Endometrial microvascular endothelial cells (primary cell): ENCODE data around the gene PTPRG. TPM values are rescaled to one million over a fixed set of nuclear protein-coding genes. Genes with fewer than 3 reads are reported as not detected.

Experiments
- in situ Hi-C: cut with HindIII; loops from 2 replicates; pipeline ENCODE4 v1.10.0; 2017; ENCODE audit warnings: low sequenced_read_pairs, low pct_unique_long_range_greater_than_20kb; ENCODE audit errors: inconsistent ontology term
- total RNA-seq: library from RNA; depleted of rRNA; stranded (reverse); fragments of >200 nt; gene quantifications from one replicate; pipeline ENCODE4 v1.2.3, GENCODE V29; 2015; ENCODE audit errors: inconsistent ontology term

PTPRG gene
- total RNA-seq, 1 donor from 2014 or later: 13.1 TPM

- in situ Hi-C loops: loop anchor here (10.0 kb wide), 1 partner anchor 289 kb away; the partner anchor contains the start of gene PTPRG
These were observed 292.5 kb downstream of the PTPRG start for GRCh38 chr3:61853912-61854311.

- in situ Hi-C loops: loop anchor here (10.0 kb wide), 1 partner anchor 290 kb away; the partner anchor contains the start of gene PTPRG
These were observed 293.8 kb downstream of the PTPRG start for GRCh38 chr3:61855211-61855610.

- in situ Hi-C loops: loop anchor here (10.0 kb wide), 1 partner anchor 292 kb away; the partner anchor contains the start of gene PTPRG
These were observed 295.9 kb downstream of the PTPRG start for GRCh38 chr3:61857297-61857696.

- in situ Hi-C loops: loop anchor here (10.0 kb wide), 1 partner anchor 293 kb away; the partner anchor contains the start of gene PTPRG
These were observed 296.7 kb downstream of the PTPRG start for GRCh38 chr3:61858054-61858453.

GRCh38 chr3:61861410-61861809 is 300.0 kb downstream of the PTPRG start:
- in situ Hi-C loops: no loop called here

GRCh38 chr3:61862614-61863289 is 301.4 kb downstream of the PTPRG start:
- in situ Hi-C loops: no loop called here

GRCh38 chr3:61863579-61863978 is 302.2 kb downstream of the PTPRG start:
- in situ Hi-C loops: no loop called here

- in situ Hi-C loops: no loop called here
These were observed 303.5 kb downstream of the PTPRG start for GRCh38 chr3:61864886-61865285.

GRCh38 chr3:61865466-61866152 is 304.2 kb downstream of the PTPRG start:
- in situ Hi-C loops: no loop called here

- in situ Hi-C loops: no loop called here
These were observed 304.8 kb downstream of the PTPRG start for GRCh38 chr3:61866153-61866542.

- in situ Hi-C loops: no loop called here
These were observed 305.6 kb downstream of the PTPRG start for GRCh38 chr3:61866961-61867461.

GRCh38 chr3:61868499-61868898 is 307.1 kb downstream of the PTPRG start:
- in situ Hi-C loops: no loop called here

- in situ Hi-C loops: no loop called here
These were observed 308.0 kb downstream of the PTPRG start for GRCh38 chr3:61869371-61869770.

- in situ Hi-C loops: no loop called here
These were observed 310.3 kb downstream of the PTPRG start for GRCh38 chr3:61871644-61872043.

- in situ Hi-C loops: no loop called here
These were observed 310.8 kb downstream of the PTPRG start for GRCh38 chr3:61872077-61872706.

GRCh38 chr3:61875046-61875844 is 313.9 kb downstream of the PTPRG start:
- in situ Hi-C loops: no loop called here

GRCh38 chr3:61875976-61876671 is 314.8 kb downstream of the PTPRG start:
- in situ Hi-C loops: no loop called here

- in situ Hi-C loops: no loop called here
These were observed 315.4 kb downstream of the PTPRG start for GRCh38 chr3:61876797-61877196.
